Fibroblast of gingiva (primary cell): ENCODE data around the gene DUSP22.

Source experiments
- DNase-seq: peaks from one replicate; pipeline ENCODE4 v3.0.0-alpha.2; 2011; ENCODE audit warnings: low read depth

The DUSP22 gene

GRCh38 chr6:352474-352873 lies 60.2 kb downstream of the DUSP22 start:
- DNase-seq, result no peak

GRCh38 chr6:352896-353470 lies 60.7 kb downstream of the DUSP22 start:
- DNase-seq, result no peak

GRCh38 chr6:353642-354614 lies 61.6 kb downstream of the DUSP22 start:
- no peak for DNase-seq

GRCh38 chr6:354631-355280 lies 62.5 kb downstream of the DUSP22 start:
- no peak for DNase-seq

- DNase-seq, result no peak
These were observed 63.3 kb downstream of the DUSP22 start for GRCh38 chr6:355373-356208.

- no peak for DNase-seq
These were observed 64.6 kb downstream of the DUSP22 start for GRCh38 chr6:356828-357251.

GRCh38 chr6:357261-357790 lies 65.0 kb downstream of the DUSP22 start:
- DNase-seq, result no peak

- DNase-seq, result no peak
These were observed 65.6 kb downstream of the DUSP22 start for GRCh38 chr6:357791-358341.

- DNase-seq, result no peak
These were observed 66.1 kb downstream of the DUSP22 start for GRCh38 chr6:358432-358831.

- no peak for DNase-seq
These were observed 66.6 kb downstream of the DUSP22 start for GRCh38 chr6:358847-359246.

- no peak for DNase-seq
These were observed 67.2 kb downstream of the DUSP22 start for GRCh38 chr6:359261-360035.

- DNase-seq, result no peak
These were observed 68.1 kb downstream of the DUSP22 start for GRCh38 chr6:360349-360748.

GRCh38 chr6:360764-361373 lies 68.6 kb downstream of the DUSP22 start:
- DNase-seq, result no peak

GRCh38 chr6:361411-362132 lies 69.3 kb downstream of the DUSP22 start:
- DNase-seq, result no peak

- no peak for DNase-seq
These were observed 70.1 kb downstream of the DUSP22 start for GRCh38 chr6:362231-362923.

GRCh38 chr6:362924-363249 lies 70.6 kb downstream of the DUSP22 start:
- no peak for DNase-seq

GRCh38 chr6:363291-363690 lies 71.0 kb downstream of the DUSP22 start:
- no peak for DNase-seq

GRCh38 chr6:363909-364308 lies 71.6 kb downstream of the DUSP22 start:
- no peak for DNase-seq
